ENCODE data around the gene LRRC23.
"Not testable (repeated sequence)": the region's sequence is repeated elsewhere in the genome, so short reads cannot be mapped to it uniquely, and the experiment has no call there.

LRRC23 gene

DNA sequence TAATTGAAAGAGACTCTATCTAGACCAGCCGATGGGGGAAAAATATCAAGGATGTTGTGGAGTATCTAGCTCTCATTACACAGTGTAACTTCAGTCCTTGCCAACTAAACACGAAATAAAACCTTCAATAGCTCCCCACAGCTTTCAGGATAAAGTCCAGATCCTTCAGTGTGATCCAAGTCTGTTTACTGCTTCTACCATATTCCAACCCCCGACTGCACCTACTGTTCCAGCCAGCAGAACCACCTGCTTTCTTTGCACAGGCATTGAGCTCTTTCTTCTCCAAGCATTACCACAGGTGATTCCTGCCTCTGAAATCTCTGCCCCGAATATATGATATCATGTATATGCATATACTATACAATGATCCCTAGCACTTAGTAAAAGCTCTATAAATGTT lies 2.2 kb upstream of the LRRC23 start:
- ATAC-seq (no peak), DNase-seq (no peak)

DNA sequence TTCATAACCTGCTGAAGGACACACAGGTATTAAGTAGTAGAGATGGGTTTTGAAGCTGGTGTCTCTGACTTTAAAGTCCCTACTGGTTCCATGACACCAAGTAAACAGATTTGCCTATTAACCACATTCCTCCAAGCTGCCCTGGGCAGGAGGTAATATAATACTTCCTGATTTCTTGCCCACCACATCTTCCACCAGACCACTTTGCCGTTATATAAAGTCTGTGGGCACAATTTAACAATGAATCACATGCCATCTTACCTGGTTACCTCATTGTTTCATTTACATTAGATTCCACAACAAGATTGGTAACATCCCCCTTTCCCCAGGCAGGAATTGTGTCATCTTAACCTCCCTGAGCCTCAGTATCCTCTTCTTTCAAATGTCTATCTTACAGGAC lies 900 bp upstream of the LRRC23 start:
- no peak for ATAC-seq
- DNase-seq = no peak

DNA sequence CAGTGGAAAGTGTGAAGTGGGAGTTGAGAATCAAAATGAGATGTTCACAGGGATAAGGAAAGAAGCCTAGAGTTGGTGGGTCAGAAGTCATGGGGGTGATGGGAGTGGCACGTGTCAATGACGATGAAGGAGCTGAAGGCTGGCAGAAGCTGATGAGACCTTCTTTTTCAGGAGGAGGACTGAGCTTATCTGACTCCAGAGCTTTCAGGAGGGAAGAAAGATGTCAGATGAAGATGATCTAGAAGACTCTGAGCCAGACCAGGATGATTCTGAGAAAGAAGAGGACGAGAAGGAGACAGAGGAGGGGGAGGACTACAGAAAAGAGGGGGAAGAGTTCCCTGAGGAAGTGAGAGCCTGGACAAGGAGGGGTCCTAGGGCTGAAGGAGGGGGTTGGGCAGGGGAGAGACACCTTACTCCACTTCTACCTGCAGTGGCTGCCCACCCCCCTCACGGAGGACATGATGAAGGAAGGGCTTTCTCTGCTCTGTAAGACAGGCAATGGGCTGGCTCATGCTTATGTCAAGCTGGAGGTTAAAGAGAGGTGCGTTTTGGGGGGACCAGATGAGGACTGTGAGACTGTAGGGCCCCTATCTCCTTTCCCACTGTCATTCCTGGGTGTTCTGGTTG lies 905 bp downstream of the LRRC23 start:
- no peak for ATAC-seq
- DNase-seq = no peak

DNA sequence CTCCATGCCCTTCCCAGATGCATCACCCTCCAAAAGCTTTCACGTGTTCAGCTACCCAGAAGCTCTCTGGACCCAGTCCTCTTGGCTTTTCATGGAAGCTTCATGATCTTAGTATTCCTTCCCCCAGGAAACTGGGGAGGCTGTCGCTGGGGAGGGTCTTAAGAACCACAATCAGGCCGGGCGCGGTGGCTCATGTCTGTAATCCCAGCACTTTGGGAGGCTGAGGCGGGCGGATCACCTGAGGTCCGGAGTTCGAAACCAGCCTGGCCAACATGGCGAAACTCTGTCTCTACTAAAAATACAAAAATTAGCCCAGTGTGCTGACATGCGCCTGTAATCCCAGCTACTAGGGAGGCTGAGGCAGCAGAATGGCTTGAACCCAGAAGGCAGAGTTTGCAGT lies 3.5 kb downstream of the LRRC23 start:
- ATAC-seq, DNase-seq: not testable (repeated sequence)

DNA sequence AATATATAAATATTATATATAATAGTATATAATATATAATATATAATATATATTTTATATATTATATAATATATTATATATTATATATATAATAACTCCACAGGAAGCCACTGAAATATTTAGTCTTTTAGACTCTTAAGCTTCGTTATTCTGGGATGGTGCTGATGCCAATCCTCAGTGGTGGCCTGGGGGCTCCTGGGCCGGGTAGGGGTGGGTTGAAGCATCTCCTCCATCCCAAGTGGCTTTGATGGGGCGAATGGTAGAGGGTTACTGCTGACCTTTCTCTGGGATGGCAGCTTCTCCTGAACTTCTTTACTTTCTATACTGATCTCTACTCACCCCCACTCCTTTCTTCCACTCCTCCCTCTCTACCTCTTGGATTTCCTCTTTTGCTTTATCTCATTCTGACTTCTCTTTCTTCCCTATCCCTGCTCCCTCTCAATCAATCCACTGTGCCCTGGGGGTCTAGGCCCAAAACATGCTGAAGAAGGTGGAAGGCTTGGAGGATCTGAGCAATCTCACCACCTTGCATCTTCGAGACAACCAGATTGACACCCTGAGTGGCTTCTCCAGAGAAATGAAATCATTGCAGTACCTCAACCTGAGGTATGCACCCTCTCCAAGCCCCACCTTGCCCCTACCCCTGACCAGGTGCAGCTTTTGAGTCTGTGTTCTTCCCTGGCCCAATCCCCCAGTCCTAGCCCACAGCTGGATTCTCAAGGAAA lies 5.0 kb downstream of the LRRC23 start:
- DNase-seq (no peak), ATAC-seq (no peak)

DNA sequence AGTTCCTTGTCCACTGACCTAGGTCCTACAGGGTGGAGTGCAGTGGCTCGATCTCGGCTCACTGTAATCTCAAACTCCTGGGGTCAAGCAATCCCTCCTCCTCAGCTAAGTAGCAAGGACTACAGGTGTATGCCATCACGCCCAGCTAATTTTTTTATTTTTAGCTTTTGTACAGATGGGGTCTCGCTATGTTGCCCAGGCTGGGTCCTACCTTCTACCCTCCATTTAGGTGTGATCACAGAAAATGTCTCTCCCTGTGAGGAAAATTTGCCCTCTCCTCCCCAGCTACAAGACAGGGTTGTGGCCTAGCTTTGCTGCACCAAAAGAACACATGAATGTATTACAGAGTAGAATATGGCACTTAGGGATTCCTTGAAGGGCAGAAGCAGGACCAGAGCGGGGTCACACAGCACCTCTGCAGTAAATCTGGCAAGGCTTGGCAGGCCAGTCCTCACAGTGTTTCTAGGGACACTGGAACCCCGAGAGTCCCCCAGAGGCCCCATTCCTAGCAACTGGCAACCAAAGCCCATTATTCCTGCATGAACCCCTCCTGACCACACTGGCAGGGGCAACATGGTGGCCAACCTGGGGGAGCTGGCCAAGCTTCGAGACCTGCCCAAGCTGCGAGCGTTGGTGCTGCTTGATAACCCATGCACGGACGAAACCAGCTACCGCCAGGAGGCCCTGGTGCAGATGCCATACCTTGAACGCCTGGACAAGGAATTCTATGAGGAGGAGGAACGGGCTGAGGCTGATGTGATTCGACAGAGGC lies 7.7 kb downstream of the LRRC23 start:
- DNase-seq (no peak), ATAC-seq (no peak)

DNA sequence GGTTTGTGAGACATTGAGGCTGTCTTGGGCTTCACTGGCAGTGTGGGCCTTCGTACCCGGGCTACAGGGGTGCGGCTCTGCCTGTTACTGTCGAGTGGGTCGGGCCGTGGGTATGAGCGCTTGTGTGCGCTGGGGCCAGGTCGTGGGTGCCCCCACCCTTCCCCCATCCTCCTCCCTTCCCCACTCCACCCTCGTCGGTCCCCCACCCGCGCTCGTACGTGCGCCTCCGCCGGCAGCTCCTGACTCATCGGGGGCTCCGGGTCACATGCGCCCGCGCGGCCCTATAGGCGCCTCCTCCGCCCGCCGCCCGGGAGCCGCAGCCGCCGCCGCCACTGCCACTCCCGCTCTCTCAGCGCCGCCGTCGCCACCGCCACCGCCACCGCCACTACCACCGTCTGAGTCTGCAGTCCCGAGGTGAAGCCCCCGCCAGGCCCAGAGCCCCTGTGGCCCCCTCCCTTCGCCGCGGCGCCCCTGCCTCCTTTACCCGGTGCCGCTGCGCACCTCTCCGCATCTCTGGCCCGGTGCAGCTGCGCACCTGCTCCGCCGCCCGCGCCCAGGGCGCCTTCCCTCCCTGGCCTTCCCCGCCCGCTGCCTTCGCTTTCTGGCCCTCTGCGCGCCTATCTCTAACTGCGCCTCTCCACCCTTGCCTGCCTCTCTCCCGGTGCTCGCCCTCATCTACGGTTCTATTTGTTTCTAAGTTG lies 9.8 kb downstream of the LRRC23 start, which contains the start of gene ENO2:
Gene ENO2, plus strand, starts transcription at position 335 of the 701 bp plus-strand sequence. CDS start 1,253 bp downstream, outside the sequence.
- peak; percentile 86 for DNase-seq
- peak; percentile 91 for ATAC-seq

DNA sequence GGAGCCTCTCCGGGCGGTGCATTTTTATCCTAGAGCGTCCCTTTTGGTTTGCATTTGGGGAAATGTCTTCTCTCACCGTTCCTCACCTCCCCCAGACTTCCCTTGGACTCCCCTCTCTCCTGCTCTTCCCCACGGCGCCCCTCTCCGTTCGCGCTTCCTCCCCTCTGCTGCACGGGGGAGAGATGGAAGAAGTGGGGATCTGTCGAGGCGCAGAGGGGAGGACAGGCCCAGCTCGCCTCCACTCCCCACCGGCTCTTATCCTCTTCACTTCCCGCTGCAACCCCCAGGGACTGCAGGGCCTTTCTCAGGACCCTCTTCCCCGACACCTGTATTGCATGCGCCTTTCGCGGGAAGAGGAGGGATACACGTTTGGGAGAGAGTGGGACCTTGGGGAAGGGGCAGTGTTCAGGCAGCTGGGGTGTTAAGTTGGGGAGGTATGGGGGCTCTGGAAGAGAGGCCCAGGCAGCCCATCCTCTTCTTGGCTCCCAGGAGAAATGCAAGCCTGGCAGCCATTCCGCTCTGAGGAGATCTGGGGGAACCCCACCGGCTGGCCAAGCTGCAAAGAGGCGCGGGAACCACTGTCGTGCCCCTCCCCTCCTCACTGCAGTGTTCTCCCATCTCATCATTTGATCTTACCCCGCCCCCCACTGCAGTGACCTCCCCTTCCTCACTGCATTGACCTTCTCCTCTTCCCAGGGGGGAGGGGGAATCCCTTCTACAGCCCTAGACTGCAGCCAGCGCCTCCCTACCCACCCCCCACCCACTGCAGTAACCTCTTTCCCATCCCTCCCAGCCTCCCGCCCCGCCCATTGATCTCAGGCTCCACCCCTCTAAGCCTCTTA lies 10.5 kb downstream of the LRRC23 start:
- no peak for ATAC-seq

DNA sequence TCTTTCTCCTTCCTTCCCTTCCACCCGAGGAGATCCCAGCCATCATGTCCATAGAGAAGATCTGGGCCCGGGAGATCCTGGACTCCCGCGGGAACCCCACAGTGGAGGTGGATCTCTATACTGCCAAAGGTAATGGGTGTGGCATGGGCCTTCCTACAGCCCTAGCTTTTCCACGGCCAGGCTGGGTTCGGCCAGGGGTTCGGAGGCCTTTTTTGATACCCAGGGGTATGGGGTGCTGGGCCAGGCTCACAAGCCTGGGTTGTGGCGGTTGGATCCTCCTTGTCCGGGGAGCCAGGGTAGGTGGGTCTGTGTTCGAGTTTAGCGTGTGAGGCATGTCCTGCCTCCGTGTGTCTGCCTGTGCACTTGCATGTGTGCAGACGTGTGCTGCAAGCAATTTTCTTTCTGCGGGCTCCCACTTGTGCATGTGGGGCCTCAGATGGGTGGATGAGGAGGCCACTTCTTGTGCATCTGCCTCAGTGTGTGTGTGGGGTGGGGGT lies 11.2 kb downstream of the LRRC23 start:
- DNase-seq (no peak), ATAC-seq (no peak)

More for the DNA sequence above, 10.5 kb downstream of the LRRC23 start:
- DNase-seq = no peak

DNA sequence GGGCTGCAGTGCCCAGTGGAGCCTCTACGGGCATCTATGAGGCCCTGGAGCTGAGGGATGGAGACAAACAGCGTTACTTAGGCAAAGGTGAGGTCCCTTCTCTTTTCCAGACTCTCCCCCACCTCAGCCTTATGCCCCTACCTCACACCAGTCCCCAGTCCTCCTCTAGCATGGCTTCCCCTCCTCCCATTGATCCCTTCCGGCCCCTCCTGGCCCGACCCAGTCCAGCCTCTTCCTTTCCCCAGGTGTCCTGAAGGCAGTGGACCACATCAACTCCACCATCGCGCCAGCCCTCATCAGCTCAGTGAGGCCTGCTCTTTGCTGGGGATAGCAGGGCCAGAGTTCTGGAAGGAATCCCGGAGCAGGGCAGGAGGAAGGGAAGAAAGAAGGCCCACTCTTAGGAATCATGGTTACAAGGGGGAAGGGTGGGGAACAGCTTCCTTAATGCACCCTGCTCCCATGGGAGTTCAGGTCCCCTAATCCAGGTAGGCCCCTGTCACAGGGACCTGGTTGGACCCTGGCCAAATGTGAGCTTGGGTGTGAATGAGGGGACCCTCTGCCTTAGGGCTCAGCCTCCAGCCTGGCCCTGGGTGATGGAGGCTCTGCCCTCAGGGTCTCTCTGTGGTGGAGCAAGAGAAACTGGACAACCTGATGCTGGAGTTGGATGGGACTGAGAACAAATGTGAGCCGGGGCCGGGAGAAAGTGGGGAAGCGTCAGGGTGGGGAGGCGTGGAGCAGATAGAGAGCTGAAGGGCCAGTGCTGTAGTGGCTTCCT lies 12.0 kb downstream of the LRRC23 start:
- ATAC-seq (no peak), DNase-seq (no peak)

DNA sequence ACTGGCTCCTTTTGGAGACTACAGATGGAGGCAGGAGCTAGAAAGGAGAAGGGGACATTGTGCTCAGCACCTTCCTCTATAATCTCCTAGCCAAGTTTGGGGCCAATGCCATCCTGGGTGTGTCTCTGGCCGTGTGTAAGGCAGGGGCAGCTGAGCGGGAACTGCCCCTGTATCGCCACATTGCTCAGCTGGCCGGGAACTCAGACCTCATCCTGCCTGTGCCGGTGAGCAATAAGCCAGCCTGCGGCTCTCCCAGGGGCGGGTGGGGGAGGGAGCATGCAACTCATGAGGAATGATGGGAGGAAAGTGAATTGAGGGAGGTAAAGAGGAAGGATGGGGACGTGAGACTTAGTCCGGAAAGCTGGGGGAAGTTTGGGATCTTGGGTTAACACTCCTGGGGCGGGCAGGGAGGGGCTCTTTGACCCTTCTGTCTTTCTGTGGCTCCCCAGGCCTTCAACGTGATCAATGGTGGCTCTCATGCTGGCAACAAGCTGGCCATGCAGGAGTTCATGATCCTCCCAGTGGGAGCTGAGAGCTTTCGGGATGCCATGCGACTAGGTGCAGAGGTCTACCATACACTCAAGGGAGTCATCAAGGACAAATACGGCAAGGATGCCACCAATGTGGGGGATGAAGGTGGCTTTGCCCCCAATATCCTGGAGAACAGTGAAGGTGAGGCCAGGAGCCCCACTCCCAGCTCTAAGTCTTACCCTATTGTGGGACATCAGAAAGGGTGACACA lies 13.0 kb downstream of the LRRC23 start:
- DNase-seq (no peak), ATAC-seq (no peak)

DNA sequence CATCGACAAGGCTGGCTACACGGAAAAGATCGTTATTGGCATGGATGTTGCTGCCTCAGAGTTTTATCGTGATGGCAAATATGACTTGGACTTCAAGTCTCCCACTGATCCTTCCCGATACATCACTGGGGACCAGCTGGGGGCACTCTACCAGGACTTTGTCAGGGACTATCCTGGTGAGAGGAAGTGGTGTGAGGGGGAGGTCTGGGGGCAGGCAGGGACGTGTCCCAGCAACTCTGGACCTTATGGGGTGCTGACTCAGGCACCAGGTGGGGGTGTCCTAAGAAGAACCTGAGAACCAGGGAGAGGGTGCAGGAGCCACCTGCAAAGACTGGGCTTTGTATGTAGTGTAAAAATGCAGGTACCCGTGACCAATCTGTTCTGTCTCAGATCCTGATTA lies 15.0 kb downstream of the LRRC23 start:
- ATAC-seq (no peak), DNase-seq (no peak)

DNA sequence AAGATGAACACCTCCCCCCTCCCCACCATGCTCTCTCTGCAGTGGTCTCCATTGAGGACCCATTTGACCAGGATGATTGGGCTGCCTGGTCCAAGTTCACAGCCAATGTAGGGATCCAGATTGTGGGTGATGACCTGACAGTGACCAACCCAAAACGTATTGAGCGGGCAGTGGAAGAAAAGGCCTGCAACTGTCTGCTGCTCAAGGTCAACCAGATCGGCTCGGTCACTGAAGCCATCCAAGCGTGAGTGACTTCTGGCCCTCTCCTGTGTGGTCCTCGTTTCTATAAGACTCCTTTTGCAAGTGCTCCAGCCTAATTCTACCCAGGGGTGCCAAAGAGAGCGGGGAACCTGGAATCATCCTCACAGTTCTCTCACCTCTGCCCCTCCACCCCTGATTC lies 16.9 kb downstream of the LRRC23 start:
- ATAC-seq = no peak
- no peak for DNase-seq

DNA sequence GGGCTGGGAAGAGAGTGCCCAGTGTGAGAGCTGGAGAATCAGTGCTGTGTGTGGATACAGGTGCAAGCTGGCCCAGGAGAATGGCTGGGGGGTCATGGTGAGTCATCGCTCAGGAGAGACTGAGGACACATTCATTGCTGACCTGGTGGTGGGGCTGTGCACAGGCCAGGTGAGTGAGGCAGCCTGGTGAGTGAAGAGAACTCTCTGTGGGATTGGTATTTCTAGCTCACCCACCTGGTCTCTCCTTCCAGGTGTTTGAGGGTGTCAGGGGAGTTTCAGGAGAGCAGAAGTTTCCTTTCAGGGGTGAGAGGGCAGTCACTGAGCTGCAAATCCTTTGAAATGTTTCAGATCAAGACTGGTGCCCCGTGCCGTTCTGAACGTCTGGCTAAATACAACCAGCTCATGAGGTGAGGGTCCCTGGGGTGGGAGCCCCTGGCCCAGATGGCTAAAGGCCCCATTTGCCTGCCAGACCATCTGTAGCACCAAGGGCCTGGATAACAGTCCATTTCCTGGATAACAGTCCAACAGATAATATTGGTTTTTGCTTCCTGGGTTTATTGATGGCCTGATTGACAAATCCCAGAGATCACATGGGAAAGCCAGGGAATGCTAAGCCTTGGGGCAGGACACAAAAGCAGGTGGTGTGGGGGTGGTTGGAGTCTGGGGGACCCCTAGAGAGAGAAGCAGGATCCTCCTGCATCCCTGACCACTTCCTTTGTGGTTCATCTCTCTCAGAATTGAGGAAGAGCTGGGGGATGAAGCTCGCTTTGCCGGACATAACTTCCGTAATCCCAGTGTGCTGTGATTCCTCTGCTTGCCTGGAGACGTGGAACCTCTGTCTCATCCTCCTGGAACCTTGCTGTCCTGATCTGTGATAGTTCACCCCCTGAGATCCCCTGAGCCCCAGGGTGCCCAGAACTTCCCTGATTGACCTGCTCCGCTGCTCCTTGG lies 17.6 kb downstream of the LRRC23 start:
- DNase-seq (no peak), ATAC-seq (no peak)

DNA sequence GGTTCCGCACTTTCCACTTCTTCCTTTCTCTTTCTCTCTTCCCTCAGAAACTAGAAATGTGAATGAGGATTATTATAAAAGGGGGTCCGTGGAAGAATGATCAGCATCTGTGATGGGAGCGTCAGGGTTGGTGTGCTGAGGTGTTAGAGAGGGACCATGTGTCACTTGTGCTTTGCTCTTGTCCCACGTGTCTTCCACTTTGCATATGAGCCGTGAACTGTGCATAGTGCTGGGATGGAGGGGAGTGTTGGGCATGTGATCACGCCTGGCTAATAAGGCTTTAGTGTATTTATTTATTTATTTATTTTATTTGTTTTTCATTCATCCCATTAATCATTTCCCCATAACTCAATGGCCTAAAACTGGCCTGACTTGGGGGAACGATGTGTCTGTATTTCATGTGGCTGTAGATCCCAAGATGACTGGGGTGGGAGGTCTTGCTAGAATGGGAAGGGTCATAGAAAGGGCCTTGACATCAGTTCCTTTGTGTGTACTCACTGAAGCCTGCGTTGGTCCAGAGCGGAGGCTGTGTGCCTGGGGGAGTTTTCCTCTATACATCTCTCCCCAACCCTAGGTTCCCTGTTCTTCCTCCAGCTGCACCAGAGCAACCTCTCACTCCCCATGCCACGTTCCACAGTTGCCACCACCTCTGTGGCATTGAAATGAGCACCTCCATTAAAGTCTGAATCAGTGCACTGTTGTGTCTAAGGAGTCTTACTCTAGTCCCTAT lies 18.5 kb downstream of the LRRC23 start:
- no peak for ATAC-seq
- no peak for DNase-seq

DNA sequence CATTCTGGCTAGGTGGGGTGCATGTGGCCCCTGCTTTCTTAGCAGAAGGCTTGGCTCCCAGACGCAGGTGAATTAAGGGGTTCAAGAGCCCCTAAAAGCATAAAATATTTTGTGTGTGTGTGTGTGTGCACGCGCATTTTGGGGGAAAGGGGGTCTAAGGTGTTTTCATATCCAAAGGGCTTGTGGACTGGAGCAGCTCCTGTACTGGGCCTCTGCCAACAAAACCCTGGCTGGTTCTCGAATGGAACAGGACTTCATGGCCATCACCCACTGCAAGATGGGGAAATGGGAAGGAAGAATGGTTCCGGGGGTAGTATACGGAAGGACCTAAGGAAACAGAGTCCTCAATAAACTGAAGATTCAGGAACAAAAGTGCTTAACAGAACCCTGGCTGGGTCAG lies 19.2 kb downstream of the LRRC23 start:
- DNase-seq = no peak

DNA sequence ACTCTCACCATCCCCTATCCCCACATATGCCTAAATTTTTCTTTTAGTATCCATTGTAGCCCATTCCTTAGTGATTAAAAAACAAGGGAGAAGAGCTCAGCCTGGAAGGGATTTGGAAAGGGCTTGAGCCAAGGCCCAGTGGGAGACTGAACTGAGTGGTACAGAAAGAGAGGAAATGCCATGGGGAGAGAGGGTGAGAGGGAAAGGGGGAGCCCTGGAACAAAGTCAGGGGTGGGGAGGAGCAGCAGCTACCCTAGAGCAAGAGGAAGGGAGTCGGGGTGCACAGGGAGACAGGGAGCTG lies 20.6 kb downstream of the LRRC23 start:
- no peak for ATAC-seq

More for the DNA sequence above, 19.2 kb downstream of the LRRC23 start:
- no peak for ATAC-seq

More for the DNA sequence above, 20.6 kb downstream of the LRRC23 start:
- DNase-seq = no peak

All from stimulated activated naive CD8-positive, alpha-beta T cell treated with anti-CD3 and anti-CD28 coated beads, Interleukin-15, Interleukin-2, amounts not matched to agents 100 U/mL and 50 U/mL, for 24 hours (primary cell).